HG03159 (cell line): ENCODE data around the gene RPGR.

ENCODE experiments used
- ATAC-seq: cut with Tn5 transposase; IDR thresholded peaks from one replicate; pipeline ENCODE4 v1.9.1; 2021; ENCODE audit warnings: mild to moderate bottlenecking, moderate library complexity; ENCODE audit not compliant: unreplicated experiment

RPGR gene

GRCh38 chrX:38268011-38268410 lies 59.3 kb downstream of the RPGR start:
- no peak for ATAC-seq

GRCh38 chrX:38262715-38263620 lies 64.3 kb downstream of the RPGR start:
- ATAC-seq = no peak

GRCh38 chrX:38260231-38260630 lies 67.1 kb downstream of the RPGR start:
- peak; percentile 73 for ATAC-seq

- ATAC-seq = no peak
Observed at GRCh38 chrX:38256019-38256418, 71.3 kb downstream of the RPGR start.

- no peak for ATAC-seq
Observed at GRCh38 chrX:38249965-38250364, 77.3 kb downstream of the RPGR start.

GRCh38 chrX:38247051-38247450 lies 80.3 kb downstream of the RPGR start:
- no peak for ATAC-seq

GRCh38 chrX:38240541-38240940 lies 86.8 kb downstream of the RPGR start:
- no peak for ATAC-seq

GRCh38 chrX:38236901-38237615 lies 90.3 kb downstream of the RPGR start:
- ATAC-seq = no peak

GRCh38 chrX:38233891-38234667 lies 93.2 kb downstream of the RPGR start:
- no peak for ATAC-seq

- no peak for ATAC-seq
Observed at GRCh38 chrX:38232079-38232686, 95.1 kb downstream of the RPGR start.

- no peak for ATAC-seq
Observed at GRCh38 chrX:38225093-38225492, 102.2 kb downstream of the RPGR start.

GRCh38 chrX:38224160-38224559 lies 103.1 kb downstream of the RPGR start:
- ATAC-seq = no peak

- no peak for ATAC-seq
Observed at GRCh38 chrX:38221391-38221929, 105.8 kb downstream of the RPGR start.

GRCh38 chrX:38220415-38221390 lies 106.6 kb downstream of the RPGR start, which contains the start of gene SRPX:
TSS of gene SRPX (minus strand) at chrX:38220871. CDS start at chrX:38220792, 79 bp downstream.
- ATAC-seq = no peak

- ATAC-seq = peak; percentile 66
Observed at GRCh38 chrX:38220024-38220414, 107.3 kb downstream of the RPGR start.
